Hematopoietic multipotent progenitor cell treated with erythropoietin and hydrocortisone succinate and interleukin-3 and kit ligand, for 4 days (in vitro differentiated cells): ENCODE data around the gene TRIO.

Experiments
- DNase-seq: peaks from one replicate; pipeline ENCODE4 v3.0.0-alpha.2; 2015

Gene TRIO

DNA sequence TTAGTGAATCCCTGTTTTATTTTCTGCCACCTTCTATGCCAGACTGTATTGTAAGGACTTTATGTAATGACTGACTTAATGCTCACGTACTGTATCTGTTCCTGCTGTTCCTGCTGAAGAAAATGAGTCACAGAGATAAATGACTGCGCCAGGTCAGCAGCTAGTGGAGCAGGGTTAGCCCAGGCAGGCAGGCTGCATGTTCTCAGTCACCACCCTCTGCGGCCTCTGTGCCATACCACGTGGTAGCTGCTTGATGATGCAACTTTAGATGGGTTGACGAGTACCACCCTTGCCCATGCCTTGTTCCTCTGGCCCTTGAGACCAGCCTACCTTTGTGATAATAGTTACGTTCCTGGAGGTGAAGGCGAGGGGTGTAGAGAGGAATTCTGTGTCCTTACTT is 161.9 kb downstream of the TRIO start:
- peak; percentile 7 for DNase-seq

- DNase-seq = no peak
These were observed 163.2 kb downstream of the TRIO start for GRCh38 chr5:14306329-14306815.

- no peak for DNase-seq
These were observed 165.4 kb downstream of the TRIO start for GRCh38 chr5:14308384-14309154.

GRCh38 chr5:14309199-14309598 is 166.1 kb downstream of the TRIO start:
- no peak for DNase-seq

DNA sequence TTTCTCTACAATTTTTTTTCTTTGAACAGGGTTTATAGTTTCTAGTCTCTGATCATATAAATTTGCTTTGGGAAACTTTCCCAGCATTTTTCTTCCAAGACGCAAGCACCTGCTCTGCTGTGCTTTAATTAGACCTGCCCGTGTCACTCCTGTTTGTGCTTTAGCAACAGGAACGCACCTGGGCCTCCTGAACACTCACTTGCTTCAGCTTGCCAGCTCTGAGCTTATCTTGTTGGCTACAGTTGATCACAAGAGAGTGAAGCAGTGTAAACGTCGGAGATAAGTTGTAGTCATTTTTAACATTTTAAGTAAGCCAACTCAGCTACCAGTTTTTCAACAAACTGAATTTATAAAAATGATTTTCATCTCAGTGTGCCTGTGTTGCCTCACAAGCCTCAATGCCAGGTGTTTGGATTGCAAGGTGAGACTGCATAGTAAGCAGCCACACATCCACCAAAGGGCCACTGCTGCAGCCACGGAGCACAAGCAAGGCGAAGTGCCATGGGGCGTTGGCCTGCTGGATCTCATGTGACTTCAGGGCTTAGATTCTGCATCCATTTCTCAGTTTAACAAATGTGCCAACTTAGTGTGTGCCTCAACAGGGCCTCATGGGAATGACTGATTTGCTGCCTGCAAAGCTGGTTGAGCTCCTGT is 166.9 kb downstream of the TRIO start:
- DNase-seq = no peak

DNA sequence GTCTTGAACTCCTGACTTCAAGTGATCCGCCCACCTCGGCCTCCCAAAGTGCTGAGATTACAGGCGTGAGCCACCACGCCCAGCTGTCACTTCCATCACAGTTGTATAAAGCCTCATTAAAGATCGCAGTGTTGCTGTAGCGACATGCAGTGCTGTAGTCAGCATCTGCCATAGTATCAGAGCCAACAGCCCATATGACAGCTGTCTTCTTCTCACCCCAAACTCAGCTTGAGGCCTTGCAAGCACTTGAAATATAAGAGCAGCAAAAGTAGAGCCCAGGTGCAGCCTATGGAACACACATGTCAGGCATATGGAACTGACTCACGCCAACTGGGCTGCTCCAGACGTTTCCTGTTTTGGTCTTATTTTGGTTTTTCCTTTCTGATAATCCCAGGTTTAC is 167.8 kb downstream of the TRIO start:
- no peak for DNase-seq

DNA sequence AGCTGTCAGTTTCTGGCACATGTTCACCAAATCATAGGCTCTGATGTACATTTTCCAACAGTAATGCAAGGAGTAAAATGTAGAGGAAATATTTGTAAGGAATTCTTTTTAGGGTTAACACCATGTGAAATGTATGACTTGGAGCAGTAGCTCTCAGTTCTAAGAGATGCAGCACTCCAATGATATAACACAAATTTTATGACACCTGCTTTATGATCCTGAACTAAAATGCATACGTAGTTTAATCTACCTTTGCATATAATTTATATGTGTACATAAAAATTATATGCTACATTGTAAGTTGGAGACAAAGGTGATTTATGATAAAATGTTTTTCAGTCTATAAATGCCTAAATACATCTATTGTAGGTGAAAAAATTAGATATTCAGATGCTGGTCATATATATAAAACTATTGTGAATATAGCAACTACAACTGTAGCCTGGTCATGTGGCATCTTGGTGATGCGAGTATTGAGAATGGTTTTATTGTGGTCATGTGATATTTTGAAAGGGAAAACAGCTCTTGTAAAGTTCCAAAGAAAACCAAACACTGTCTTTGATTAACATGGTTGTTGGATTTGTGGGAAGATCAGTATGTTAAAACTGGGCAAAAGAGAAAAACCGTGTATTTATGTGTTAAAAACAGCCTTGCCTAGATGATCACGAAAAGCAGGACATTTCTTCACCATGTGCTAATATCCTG is 171.0 kb downstream of the TRIO start:
- no peak for DNase-seq

DNA sequence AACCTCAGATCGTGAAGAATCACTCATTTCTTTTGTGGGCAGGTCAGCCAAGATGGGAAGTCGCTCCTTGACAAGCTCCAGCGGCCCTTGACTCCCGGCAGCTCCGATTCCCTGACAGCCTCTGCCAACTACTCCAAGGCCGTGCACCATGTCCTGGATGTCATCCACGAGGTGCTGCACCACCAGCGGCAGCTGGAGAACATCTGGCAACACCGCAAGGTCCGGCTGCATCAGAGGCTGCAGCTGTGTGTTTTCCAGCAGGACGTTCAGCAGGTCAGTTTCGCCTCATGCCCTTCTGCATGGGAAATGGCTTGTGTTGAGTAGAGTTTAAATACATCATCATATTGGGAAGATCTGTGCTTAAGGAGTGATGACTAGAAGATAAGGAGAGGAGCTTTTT is 173.3 kb downstream of the TRIO start:
- DNase-seq = no peak

DNA sequence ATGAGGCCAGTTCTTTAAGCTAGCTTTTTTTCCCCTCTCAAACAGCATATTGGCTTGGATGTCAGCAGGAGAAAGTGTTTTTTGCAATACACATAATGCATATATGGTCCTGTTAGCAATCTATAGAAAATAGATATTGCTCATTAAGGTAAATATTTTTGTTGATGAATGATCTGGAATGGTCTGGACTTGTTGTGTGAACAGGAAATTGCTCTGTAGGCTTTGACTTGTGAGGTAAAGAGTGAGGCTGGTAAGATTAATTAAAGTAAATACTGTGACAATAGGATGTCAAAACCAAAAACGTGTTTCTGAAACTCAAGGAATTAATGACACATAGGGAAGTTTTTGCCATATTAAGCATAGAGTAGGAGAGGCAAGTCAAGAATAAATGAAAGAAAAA is 176.0 kb downstream of the TRIO start:
- DNase-seq = no peak

DNA sequence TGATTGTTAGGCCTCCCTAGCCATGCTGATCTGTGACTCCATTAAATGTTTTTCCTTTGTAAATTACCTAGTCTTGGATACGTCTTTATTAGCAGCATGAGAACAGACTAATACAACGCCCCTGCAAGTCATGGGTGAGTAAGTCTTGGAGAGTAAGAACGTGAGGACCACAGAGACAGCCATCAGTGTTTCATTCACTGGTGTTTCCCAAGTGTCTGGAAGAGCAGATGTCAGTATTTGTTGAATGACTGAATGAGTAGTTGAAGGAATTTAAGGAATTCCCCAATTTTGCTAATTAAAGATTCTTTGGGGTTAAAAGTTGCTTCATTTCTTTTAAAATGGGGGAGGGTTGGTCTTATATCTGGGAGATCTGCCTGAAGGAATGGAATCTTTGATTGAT is 178.8 kb downstream of the TRIO start:
- no peak for DNase-seq

- DNase-seq = no peak
These were observed 179.5 kb downstream of the TRIO start for GRCh38 chr5:14322437-14323187.

- no peak for DNase-seq
These were observed 180.3 kb downstream of the TRIO start for GRCh38 chr5:14323466-14323865.

DNA sequence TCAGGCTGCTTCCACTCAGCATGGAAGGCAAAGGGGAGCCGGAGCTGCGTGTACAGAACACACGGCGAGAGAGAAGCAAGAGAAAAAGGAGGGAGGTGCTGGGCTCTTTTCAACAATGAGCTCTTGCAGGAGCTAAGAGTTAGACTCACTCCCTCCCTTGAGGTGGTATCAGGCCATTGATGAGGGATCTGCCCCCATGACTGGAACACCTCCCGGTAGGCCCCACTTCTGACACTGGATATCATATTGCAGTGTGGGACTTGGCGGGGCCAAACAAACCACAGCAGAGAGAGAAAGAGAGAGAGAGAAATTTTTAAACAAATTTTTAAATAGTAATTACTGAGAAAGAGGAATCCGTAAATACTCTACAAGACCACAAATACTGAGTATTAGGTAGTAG is 182.2 kb downstream of the TRIO start:
- DNase-seq = peak; percentile 28

GRCh38 chr5:14326035-14326903 is 183.1 kb downstream of the TRIO start:
- peak; percentile 77 for DNase-seq

DNA sequence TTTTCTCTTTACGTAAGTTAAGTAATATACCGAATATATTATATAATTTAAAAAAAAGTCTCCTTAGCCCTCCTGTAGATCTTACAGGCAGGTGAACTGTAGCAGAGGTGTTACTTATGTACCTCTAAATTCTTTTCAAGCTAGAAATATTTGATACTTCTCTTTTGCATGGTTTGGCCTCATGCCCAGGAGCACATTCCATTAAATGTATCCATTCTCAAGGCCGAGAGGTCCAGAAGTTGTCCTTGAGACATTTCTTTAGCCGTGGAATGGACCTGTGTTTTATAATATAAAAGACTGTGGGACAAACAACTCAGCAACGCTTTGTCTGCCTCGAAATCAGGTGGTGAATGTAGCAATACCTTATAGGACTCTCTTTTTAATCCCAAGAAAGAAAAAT is 184.5 kb downstream of the TRIO start:
- no peak for DNase-seq

DNA sequence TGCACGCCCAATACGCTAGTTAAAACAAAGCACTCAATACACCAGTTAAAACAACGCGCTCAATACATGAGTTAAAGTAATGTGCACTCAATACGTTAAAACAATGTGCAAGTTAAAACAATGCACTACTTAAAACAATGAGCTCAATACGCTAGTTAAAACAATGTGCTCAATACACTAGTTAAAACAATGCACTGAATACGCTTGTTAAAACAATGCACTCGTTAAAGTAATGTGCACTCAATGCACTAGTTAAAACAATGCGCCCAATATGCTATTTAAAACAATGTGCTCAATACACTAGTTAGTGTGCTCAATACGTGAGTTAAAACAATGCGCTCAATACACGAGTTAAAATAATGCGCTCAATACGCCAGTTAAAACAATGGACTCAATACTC is 185.0 kb downstream of the TRIO start:
- DNase-seq = no peak

DNA sequence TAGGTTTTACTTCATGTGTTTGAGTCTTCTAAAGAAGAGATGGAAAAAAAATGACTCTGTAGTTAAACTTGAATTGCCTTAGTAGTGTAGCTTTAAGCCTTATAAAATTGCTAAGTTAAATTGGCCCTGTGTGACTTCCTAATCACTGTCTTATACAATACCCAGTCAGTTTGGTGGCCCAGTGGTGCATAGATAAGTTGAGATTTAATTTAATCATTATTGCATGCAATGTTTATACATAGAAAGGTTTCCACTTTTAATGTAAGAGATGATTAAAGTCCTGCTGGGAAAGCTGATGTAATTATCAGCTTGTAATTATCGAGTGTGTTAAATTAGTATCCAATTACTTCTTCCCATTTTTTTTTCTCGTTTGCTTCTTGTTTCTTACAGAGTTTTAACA is 187.1 kb downstream of the TRIO start:
- no peak for DNase-seq

DNA sequence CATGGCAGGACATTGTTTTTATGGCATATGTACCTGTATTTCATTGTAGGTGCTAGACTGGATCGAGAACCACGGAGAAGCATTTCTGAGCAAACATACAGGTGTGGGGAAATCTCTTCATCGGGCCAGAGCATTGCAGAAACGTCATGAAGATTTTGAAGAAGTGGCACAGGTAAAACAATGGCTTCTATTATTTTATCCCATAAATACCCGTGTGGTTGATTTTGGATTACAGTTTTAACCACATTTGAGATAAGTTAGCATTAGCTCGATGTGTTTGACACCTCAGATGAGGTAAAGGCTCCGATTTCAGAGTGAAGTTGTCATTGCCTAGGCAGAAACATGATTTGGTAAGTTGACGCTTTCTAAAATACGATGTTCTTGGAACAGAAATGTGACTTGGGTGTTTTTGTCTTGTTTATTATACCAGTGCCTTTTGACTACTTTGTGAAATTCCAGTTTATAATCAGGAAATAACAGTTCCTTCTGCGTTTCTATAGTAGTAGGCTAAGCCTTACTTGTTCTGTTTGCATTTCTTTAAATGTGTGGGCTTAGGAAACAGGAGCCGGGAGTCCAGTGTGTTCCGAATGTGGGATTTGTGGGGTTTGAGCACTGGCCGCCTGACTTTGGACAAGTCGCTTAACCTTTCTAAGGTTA is 187.7 kb downstream of the TRIO start:
- DNase-seq = no peak

DNA sequence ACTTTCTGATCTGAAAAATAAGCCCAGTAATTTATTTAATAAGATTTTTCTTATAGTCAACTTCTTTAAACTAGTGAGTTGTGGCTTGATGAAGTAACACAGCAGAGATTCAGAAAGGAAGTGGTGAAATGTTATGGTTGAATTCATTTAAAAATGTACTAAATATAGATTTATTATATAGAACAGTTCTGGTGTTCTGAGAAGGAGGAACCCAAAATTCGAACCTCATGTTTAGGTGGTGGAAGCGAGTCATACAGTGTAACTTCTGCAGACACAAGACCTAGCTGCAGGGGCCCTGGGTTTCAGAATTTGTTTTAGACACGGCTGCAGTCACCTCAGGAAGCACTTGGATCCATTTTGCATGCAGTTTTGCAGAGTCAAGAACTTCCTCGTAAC is 188.2 kb downstream of the TRIO start:
- peak; percentile 67 for DNase-seq

- DNase-seq = no peak
These were observed 189.0 kb downstream of the TRIO start for GRCh38 chr5:14332038-14332631.

GRCh38 chr5:14332746-14333145 is 189.6 kb downstream of the TRIO start:
- DNase-seq = no peak
